Ishikawa (cell line): ENCODE measurements around the gene NBL1.

Source experiments
- CREB1 ChIP-seq: IDR thresholded peaks from 2 replicates; pipeline ENCODE4 v1.6.1; 2012; ENCODE audit warnings: low read depth
- EGR1 ChIP-seq: IDR thresholded peaks from 2 replicates; pipeline ENCODE4 v1.6.1; 2012
- EP300 ChIP-seq: IDR thresholded peaks from 2 replicates; pipeline ENCODE4 v1.6.1; 2012; ENCODE audit warnings: borderline replicate concordance
- FOXM1 ChIP-seq: IDR thresholded peaks from 2 replicates; pipeline ENCODE4 v1.6.1; 2012; ENCODE audit warnings: low read depth, borderline replicate concordance
- MAX ChIP-seq: IDR thresholded peaks from 2 replicates; pipeline ENCODE4 v1.6.1; 2012
- NFIC ChIP-seq: IDR thresholded peaks from 2 replicates; pipeline ENCODE4 v1.6.1; 2012
- RAD21 ChIP-seq: IDR thresholded peaks from 2 replicates; pipeline ENCODE4 v1.6.1; 2012; ENCODE audit warnings: low read depth
- REST ChIP-seq: IDR thresholded peaks from 2 replicates; pipeline ENCODE4 v1.6.1; 2012; ENCODE audit warnings: low read depth, mild to moderate bottlenecking
- TAF1 ChIP-seq: IDR thresholded peaks from 2 replicates; pipeline ENCODE4 v1.6.1; 2012; ENCODE audit warnings: low read depth, mild to moderate bottlenecking
- TCF12 ChIP-seq: IDR thresholded peaks from 2 replicates; pipeline ENCODE4 v1.6.1; 2012; ENCODE audit warnings: low read depth
- TEAD4 ChIP-seq: IDR thresholded peaks from 2 replicates; pipeline ENCODE4 v1.6.1; 2012
- YY1 ChIP-seq: IDR thresholded peaks from 2 replicates; pipeline ENCODE4 v1.6.1; 2012; ENCODE audit warnings: low read depth

- TF ChIP-seq TEAD4 (peak; percentile 55), NFIC (peak; percentile 81), EP300 (peak; percentile 62), TAF1 (no peak), REST (no peak), CREB1 (no peak), YY1 (no peak), FOXM1 (no peak), RAD21 (no peak), EGR1 (no peak), TCF12 (peak; percentile 52; the same call in 1 of the 2 replicates), MAX (0 out of 2 replicates have a peak, but pooled peaks have one; percentile 45)
These were observed 24.3 kb upstream of the NBL1 start for GRCh38 chr1:19619697-19620384.
